HL-60 (cell line): ENCODE measurements around the gene ANAPC10.

ENCODE experiments used
- GABPA ChIP-seq: IDR thresholded peaks from 2 replicates; pipeline ENCODE4 v1.6.1; 2012; ENCODE audit warnings: low read depth
- POLR2AphosphoS5 ChIP-seq: IDR thresholded peaks from 2 replicates; pipeline ENCODE4 v1.6.1; 2012; ENCODE audit warnings: low read depth
- SPI1 ChIP-seq: IDR thresholded peaks from 2 replicates; pipeline ENCODE4 v1.6.1; 2012; ENCODE audit warnings: low read depth, mild to moderate bottlenecking, borderline replicate concordance
- TF ChIP-seq, protein P1 (sequence below): IDR thresholded peaks from one replicate; pipeline ENCODE4 v1.5.1; 2011; ENCODE audit warnings: low read length, control low read depth, inconsistent platforms; ENCODE audit not compliant: insufficient read depth
- TF ChIP-seq, protein P2 (sequence below): IDR thresholded peaks from 2 replicates; pipeline ENCODE4 v1.6.1; 2012; ENCODE audit warnings: low read depth; ENCODE audit not compliant: insufficient replicate concordance

DNA sequence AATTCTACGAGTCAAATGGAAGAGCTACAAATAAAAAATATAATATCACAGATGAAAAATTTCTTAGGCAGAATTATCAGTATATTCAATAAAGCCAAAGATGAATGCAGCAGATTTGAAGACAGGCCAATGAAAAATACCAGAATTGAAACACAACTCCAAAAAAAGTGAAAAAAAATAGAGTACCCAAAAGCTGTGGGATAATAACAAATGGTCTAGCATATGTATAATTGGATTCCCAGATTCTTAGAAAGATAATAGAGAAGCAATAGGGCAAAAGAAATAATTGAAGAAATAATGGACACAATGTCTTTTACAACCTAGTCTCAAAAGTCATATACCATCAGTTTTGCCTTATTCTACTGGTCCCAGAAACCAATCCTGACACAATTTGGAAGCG is 4.4 kb downstream of the ANAPC10 start:
- TF ChIP-seq, protein P1, sequence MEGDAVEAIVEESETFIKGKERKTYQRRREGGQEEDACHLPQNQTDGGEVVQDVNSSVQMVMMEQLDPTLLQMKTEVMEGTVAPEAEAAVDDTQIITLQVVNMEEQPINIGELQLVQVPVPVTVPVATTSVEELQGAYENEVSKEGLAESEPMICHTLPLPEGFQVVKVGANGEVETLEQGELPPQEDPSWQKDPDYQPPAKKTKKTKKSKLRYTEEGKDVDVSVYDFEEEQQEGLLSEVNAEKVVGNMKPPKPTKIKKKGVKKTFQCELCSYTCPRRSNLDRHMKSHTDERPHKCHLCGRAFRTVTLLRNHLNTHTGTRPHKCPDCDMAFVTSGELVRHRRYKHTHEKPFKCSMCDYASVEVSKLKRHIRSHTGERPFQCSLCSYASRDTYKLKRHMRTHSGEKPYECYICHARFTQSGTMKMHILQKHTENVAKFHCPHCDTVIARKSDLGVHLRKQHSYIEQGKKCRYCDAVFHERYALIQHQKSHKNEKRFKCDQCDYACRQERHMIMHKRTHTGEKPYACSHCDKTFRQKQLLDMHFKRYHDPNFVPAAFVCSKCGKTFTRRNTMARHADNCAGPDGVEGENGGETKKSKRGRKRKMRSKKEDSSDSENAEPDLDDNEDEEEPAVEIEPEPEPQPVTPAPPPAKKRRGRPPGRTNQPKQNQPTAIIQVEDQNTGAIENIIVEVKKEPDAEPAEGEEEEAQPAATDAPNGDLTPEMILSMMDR, result no peak
- TF ChIP-seq, protein P2, sequence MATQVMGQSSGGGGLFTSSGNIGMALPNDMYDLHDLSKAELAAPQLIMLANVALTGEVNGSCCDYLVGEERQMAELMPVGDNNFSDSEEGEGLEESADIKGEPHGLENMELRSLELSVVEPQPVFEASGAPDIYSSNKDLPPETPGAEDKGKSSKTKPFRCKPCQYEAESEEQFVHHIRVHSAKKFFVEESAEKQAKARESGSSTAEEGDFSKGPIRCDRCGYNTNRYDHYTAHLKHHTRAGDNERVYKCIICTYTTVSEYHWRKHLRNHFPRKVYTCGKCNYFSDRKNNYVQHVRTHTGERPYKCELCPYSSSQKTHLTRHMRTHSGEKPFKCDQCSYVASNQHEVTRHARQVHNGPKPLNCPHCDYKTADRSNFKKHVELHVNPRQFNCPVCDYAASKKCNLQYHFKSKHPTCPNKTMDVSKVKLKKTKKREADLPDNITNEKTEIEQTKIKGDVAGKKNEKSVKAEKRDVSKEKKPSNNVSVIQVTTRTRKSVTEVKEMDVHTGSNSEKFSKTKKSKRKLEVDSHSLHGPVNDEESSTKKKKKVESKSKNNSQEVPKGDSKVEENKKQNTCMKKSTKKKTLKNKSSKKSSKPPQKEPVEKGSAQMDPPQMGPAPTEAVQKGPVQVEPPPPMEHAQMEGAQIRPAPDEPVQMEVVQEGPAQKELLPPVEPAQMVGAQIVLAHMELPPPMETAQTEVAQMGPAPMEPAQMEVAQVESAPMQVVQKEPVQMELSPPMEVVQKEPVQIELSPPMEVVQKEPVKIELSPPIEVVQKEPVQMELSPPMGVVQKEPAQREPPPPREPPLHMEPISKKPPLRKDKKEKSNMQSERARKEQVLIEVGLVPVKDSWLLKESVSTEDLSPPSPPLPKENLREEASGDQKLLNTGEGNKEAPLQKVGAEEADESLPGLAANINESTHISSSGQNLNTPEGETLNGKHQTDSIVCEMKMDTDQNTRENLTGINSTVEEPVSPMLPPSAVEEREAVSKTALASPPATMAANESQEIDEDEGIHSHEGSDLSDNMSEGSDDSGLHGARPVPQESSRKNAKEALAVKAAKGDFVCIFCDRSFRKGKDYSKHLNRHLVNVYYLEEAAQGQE, result no peak
- TF ChIP-seq POLR2AphosphoS5, result no peak
- no peak for TF ChIP-seq SPI1
- TF ChIP-seq GABPA, result no peak
